HG02610 (cell line): Measurements from ENCODE around the gene RAB3C.
A peak's percentile ranks its signal among the peaks of the same experiment; 100 is the strongest.

Source experiments
- ATAC-seq: cut with Tn5 transposase; IDR thresholded peaks from one replicate; pipeline ENCODE4 v1.9.1; 2021; ENCODE audit warnings: mild to moderate bottlenecking, moderate library complexity; ENCODE audit not compliant: unreplicated experiment

Gene RAB3C

DNA sequence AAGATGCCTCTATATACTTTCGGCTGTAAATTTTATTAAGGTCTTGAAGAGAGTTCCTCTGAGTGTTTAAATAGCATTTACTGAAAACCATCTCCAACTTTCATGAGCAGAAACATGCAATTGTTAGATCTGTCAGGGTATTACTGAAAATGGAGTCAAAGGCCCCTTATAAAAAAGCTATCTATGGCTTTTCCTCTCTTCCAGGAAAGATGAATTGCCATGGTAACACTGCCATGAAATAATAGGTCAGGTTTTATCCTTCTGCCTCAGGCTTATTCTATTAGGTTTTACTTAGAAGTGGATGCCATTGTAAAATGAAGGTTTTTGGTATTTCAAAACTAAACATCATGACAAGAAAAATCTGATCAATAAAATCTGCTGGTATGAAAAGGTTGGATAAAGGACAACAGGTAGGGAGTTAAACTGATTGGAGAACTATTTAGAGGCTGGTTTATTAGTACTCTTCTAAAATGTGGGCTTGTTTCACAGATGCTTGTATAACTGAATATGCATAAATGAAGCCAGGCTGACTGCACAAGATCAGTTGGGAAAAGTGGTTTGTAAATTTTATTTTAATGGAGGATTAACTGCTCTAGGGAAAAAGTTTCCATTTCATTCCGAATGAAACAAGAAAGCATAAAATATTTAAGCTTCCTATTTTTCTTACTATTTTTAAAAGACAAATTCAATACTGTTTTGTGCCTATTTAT lies 135.5 kb downstream of the RAB3C start:
- ATAC-seq: no peak

DNA sequence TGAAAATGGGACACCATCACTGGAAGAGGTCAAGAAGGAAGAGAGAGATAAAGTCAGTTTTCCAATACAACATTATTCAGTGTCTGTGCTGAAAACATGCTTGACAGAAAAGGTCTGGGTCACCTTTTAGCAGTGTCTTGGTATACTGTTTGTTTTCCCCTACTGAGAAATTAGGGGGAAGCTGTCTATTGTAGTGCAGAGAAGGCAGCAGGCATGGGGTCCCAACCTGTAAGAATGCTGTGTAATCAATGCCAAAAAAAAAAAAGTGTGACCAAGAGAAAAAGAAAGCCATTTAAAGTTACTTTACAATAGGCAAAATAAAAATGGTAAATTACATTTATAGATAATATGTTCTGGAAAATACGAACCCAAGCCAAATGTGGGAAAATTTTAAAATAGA lies 139.3 kb downstream of the RAB3C start:
- ATAC-seq: no peak

DNA sequence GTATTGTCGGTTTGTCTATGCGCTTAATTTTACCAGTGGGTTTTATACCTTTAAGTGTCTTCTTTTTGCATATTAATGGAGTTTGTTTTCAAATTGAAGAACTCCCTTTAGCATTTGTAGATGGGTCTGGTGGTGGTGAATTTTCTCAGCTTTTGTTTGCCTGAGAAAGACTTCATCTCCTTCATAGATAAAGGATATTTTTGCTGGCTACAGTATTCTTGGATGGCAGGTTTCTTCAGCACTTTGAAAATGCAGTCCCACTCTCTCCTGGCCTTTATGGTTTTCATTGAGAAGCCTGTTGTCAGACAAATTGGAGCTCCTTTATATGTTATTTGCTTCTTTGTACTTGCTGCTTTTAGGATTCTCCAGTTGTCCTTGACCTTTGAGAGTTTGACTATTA lies 142.1 kb downstream of the RAB3C start:
- no peak for ATAC-seq

DNA sequence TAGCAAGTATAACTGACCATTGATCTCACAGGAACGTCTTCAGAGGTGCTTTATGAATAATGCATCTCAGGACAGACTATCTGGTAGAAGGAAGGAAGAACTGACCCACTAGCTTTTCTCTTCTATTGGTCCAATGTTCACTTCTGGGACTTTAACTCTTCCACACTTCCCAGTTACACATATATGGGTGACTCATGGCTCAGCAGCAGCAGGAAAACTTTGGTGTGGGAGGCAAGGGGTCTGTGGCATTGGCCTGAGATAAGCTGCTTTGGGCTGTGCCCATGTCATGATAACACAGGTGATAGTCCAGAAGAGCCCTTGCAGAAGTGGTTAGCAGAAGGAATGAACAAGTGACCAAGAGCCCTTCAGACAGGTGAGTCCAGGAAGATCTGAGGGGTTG lies 148.8 kb downstream of the RAB3C start:
- no peak for ATAC-seq

DNA sequence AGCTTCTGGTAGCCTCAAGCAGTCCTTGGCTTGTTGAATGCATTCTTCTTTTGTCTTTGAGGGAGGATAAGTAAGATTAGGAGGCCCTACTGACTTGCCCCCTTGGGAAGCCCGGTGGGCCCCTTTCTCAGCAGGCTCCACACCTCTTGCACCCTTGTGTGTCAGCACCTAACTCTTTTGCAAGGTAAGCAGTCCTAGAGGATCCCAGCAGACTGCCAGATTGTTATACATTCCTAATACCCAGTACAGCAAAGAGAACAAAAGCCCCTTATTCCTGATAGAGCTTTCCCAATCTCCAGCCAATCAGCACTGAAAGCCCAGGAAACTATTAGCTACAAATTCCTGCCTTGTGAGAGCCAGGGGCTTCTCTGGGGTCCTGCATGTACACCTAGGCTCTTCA lies 152.8 kb downstream of the RAB3C start:
- no peak for ATAC-seq

DNA sequence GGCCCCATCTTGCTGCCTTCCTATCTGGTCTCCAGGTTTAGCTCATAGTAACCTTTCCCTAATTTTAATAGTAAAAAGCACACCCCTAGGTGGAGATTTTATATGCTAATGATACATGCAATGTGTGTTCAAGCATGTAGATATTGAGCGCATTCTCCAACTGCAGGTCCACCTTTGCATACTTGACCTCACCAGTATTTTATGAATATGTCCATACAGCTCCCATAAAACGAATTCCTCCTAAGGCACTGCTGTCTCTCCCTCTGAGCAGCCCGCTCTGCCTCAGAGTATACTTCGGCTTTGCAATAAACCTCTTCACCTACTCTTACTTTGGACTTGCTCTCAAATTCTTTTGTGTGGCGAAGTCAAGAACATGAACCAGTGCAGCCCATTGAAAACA lies 153.3 kb downstream of the RAB3C start:
- ATAC-seq: no peak

DNA sequence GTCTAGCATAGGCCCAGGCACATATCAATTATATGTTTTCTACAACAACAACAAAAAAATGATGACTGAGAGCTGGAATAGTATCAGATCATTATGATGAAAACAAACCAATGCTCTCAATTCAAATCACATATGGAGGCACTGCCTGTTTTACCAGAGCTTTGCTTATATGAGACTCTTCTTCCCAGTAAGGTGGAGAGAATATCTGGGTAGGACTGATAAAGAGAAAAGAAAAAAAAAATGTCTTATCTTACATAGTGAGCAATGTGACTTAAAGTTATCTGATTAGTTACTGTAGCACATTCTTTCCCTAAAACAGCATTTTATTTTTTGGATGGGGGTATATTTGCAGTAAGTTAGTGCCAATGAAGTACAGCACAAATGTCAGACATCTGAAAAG lies 154.8 kb downstream of the RAB3C start:
- ATAC-seq: no peak

DNA sequence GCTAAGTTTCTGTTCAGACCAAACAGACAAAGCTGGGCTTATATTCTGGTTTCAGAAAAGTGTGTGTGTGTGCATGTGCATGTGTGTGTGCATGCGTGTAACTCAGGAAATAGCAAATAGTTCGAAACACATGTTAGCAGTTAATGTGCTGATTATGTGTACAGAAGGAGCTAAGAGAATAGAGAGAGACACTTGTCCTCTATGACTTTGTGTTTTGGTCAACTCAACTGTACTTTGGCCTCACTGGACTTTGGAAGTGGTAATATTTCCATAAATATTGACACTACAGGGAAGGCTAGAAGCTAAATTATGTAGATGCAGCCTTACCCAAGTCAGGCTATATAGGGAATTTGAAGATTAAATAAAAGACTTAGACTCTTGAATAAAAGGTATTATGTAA lies 155.5 kb downstream of the RAB3C start:
- no peak for ATAC-seq

DNA sequence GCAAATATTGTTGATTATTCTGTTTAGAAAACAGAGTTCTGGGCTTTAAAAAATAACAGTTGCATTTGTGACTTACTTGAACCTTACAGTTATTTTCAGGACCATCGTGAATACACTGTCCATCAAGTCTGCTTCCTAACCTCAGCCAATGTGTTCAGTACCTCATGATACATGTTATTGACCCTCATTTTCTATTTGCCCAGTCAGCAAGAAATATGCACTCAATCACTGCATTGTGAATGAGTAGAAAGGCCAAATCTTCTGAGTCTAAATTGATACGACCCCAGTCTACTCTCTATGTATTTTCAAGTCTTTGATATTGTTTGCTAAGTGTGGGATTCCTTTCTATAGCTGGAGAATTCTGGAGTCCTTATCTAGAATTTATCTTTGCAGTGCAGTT lies 156.2 kb downstream of the RAB3C start:
- no peak for ATAC-seq

DNA sequence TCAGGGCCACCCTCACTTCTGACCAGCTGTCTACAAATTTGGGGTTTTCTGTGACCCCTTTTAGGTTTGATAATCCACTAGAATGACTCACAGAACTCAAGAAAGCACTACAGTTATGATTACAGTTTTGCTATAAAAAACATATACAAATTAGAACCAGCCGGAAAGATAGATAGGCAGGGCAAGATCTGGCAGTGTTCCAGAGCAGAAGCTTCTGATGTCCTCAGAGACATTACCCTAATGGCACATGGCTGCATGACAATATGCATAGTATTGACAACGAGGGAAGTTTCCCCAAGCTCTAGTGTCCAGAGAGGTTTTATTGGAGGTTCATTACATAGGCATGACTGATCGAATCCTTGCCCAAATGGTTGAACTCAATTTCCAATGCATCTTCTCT lies 158.1 kb downstream of the RAB3C start:
- no peak for ATAC-seq

DNA sequence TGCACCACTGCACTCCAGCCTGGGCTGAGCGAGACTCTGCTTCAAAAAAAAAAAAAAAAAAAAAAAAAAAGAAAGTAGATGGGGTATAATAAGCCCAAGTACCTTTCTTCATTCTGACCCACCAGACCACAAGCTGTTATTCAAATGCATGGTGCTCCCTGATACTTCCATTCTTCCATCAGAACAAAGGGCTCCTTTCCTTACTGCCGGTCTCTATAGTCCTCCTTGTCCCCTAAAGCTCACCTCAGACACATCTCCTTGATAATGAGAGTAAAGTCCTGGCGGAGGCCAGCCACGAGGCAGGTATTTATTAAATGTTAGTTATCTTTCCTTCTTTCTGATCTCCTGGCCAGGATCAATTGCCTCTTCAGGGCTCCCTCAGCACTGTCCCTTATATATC lies 162.5 kb downstream of the RAB3C start:
- no peak for ATAC-seq

DNA sequence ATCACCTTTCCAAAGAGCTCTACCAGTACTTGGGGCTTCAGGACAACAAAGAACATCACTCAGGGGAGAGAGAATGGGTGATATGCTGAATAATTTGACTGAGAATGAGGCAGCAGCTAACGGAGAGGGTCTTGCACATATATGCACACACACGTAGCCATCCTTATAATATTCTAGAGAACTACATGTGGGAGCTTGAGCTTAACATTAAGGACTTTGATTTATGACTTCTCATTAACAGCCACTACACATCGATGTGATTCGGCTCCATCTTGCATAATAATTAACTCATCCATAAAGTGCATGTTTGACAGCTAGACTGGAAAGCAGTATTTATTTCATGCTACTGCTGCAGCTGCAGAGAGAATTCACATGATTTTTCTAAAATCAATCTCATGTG lies 163.4 kb downstream of the RAB3C start:
- no peak for ATAC-seq

DNA sequence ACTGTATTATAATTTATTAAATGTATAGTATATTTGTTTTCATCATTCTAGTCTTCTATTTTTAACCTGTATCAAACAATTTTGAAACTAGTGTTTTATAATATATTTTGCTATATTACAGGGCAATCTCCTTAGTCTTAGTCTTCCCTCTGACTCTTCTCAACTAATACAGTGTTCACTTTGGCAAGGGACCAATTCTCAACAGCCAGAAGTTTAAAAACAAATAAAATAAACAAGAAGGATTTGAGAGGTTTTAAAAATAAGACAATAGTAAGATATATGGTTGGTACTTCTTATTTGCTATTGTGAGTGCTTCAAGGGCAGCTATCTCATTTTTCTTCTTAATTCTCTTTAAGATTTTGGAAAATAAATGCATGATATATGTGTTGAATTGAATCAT lies 167.2 kb downstream of the RAB3C start:
- ATAC-seq: no peak

DNA sequence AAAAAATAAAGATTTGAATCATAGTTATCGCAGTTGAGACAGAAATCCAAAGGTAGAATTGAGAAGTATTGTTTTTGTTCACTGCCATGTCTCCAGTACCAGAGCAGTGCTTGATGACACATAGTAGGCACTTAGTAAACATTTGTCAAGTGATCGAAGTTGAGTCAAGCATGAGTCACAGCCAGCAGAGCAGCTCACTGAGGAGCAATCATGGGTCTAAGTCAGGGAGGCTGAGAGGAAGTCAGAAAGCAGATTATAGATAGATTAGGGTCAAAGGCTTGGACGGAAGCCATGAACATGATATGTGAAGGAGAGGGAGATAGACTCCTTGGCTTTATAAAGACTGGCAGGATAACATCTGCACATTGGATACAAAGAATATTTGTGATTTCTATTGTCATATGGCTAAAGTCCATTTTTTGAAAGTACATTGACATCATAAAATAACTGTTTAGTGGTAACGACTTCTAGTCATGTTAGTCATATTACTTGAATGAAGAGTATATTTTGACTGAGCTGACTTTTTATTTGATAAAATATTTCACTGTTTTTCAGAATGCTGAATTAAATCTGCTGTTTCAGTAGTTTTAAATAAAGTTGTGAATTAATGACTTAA lies 168.5 kb downstream of the RAB3C start:
- ATAC-seq: no peak

DNA sequence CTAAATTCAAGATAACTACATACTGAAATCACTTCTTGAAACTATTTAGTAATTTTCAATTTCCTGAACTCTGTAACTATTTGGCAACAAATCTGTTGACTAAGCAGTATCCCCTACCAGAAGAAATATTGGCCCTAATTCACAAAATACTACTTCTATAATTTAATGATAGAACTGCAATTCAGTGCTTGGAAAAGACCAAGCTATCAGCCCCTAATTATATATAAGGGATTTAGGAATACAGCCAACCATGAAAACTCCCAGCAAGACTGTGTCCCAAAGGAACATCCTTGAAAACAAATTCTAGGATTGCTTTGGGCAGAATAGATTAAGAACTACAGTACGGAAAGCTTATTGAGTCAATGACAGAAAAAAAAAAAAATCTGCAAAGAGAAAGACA lies 169.2 kb downstream of the RAB3C start:
- no peak for ATAC-seq

DNA sequence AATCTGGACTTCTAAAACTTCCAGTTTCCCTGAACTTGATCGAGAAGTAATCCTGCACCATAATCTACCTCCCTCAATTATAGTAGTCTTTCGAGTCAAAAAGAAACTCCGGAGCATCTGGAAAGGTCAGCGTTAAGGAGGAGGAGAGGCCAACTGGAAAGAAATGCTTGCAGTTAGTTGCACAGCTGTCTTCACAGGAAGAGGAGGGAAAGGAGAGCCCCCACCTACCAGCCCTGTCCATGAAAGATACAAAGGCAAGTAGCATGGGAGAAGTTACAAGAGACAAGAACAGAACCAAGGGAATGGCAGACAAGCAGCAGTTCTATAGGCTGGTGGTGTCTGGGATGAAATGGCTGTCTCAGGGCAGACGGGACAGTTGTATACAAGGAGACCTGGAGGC lies 170.6 kb downstream of the RAB3C start:
- no peak for ATAC-seq

DNA sequence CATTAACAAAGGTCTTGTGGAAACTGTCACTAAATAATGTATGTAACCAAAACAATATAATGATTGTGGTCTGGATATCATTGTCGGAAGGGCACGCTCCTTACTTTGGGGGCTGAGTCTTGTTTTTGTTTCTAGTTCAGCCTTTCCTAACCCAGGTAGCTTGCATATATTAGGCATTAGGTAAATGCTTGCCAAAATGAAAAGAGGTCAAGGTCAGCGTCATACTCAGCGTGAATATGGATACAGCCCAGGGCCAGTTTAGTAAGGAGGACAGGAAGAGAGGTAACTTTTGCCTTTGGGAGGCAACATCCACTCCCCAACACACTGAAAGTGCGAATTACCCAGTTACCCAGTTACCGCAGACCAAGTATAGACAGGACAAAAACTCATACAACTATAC lies 171.4 kb downstream of the RAB3C start:
- no peak for ATAC-seq

DNA sequence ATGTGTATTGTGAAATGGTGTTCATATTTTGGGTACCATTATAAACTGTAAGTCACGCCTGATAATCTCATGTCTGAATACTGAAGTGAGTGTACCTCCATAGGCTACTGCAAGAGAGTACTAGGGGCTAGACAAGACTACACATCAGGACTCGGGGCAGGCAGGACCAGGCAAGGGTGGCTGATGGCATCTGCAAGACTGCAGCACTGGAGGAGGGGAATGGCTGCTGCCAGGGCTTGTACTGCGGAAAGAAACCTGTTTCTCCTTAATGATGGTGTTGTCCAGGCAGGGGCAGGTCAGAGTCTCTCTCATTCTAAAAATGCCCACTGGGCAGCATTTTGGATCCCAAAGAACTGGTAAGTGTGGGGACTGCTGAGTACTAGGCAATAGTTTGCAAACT lies 172.5 kb downstream of the RAB3C start:
- no peak for ATAC-seq

DNA sequence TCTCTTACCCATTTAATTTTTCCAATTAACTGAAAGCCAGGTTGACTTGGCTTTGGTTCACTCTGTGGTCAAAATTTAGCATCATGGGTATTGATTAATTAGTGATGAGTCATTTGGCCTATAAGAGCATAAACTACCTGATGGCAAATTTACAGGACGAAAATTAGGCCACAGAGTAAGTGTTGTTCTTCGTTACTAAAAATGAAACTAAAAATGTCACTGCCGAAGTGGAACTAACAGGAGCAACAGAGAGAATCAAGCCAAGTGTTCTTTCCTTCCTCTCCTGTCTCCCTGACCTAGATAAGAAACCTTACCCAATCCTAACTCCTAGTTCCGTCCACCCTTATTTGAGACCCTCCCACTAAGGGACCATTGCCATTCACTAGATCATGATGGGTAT lies 176.9 kb downstream of the RAB3C start:
- peak; percentile 90 for ATAC-seq

DNA sequence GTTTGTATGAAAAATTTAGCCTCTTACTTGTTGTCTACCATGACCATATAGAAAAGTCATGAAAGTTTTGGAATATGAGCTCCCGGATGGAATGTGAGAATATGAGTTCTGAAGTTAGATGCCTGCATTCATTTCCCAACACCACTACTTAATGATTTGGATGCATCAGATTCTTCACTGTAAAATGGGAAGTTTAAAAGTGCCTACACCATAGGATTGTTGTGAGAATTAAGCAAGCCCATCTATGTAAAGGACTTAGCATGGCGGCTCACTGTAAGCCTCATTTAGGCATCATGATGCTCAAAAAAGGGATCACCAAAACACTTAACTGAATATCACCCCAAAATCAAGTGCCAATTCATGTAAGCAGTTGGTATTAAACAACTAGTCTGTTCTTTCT lies 177.3 kb downstream of the RAB3C start:
- ATAC-seq: no peak

DNA sequence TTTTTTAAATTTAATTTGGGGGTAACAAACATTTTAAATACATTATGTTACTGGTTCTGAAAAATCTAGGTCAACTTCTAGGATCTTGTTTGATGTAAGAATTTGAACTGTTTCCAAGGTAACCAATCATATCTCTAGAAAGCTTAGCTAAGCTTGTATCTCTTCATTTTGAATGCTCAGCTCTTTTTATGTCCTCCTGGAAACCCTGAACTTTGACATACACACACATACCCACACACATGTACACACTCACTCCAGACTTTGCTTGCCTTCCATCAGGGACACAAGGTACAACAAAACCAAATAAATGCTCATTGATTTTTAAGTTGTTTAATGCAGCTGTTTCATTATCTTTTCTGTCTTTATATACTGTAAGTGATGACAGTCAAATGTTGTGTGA lies 178.5 kb downstream of the RAB3C start:
- ATAC-seq: no peak

DNA sequence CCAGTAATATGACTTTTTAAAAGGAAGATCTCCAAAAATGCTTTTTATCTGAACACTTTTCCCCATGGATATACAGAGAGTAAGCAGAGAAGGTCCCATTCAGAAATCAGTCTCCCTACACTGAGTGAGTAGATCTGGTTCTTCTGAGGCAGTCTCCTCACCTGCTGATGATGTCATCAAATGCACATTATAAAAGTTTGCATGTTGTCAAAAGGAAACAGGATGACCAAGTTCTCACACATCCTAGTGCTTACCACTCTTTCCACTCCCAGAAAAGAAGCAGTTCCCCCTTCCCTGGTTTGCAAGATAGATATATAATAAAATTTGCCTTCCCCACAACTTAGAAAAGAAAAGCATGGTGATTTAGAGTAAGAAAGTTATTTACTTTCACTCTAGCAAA lies 180.5 kb downstream of the RAB3C start:
- ATAC-seq: no peak

DNA sequence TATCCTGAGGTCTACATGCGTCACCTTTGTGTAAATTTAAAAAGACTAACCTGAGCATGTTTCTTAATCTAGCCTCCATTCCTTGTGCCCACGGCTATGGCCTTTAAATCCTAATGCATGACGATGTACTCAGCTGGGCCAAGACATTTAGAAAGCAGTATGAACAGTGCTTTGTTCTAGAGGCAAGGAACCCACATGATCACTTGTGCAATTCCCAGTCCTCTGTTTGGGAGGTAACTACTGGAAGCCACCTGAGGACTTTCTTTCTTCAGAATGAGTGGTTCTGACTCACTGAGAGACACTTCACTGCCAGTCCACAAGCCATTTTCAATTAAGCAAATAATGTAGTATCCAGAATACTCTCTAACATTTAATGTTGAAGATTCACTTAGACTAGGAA lies 181.3 kb downstream of the RAB3C start:
- no peak for ATAC-seq
